Neural cell (in vitro differentiated cells): ENCODE data around the gene DDX52. TPM values are rescaled to one million over a fixed set of nuclear protein-coding genes. Genes with fewer than 3 reads are reported as not detected.
A peak's percentile ranks its signal among the peaks of the same experiment; 100 is the strongest.
"Not testable (repeated sequence)": the region's sequence is repeated elsewhere in the genome, so short reads cannot be mapped to it uniquely, and the experiment has no call there.

Experiments
- H2AFZ ChIP-seq: fragments of 200-600, 300-800 bp; sonication (generic), shearing (Covaris generic); 2 replicates; pipeline ENCODE4 v1.6.0; 2014; ENCODE audit warnings: low read depth, mild to moderate bottlenecking, antibody characterized with exemption, low read length, moderate library complexity
- H3F3A ChIP-seq: fragments of 200-600 bp; shearing (Covaris generic); 2 replicates; pipeline ENCODE4 v1.6.1; 2016; ENCODE audit warnings: mild to moderate bottlenecking, moderate library complexity, mixed read lengths, antibody characterized with exemption, low read length; ENCODE audit not compliant: insufficient read depth, poor library complexity, severe bottlenecking
- H3K27ac ChIP-seq: fragments of 200-600, 300-800 bp; sonication (generic), shearing (Covaris generic); 2 replicates; pipeline ENCODE4 v1.5.1; 2014; ENCODE audit warnings: mild to moderate bottlenecking, low read length, moderate library complexity
- H3K27me3 ChIP-seq: fragments of 300-800, 200-600 bp; sonication (generic), shearing (Covaris generic); 2 replicates; pipeline ENCODE4 v1.6.0; 2014; ENCODE audit warnings: mild to moderate bottlenecking, low read depth, low read length, moderate library complexity; ENCODE audit not compliant: insufficient read depth
- H3K36me3 ChIP-seq: fragments of 300-800, 200-600 bp; sonication (generic), shearing (Covaris generic); 2 replicates; pipeline ENCODE4 v1.5.1; 2014; ENCODE audit warnings: mild to moderate bottlenecking, antibody characterized with exemption, low read length, moderate library complexity; ENCODE audit not compliant: insufficient read depth
- H3K4me2 ChIP-seq: fragments of 300-800, 200-600 bp; sonication (generic), shearing (Covaris generic); 2 replicates; pipeline ENCODE4 v1.6.0; 2014; ENCODE audit warnings: mild to moderate bottlenecking, low read length
- H3K4me3 ChIP-seq: fragments of 300-800, 200-600 bp; sonication (generic), shearing (Covaris generic); 2 replicates; pipeline ENCODE4 v1.5.1; 2014; ENCODE audit warnings: mild to moderate bottlenecking, low read length, moderate library complexity
- H3K79me2 ChIP-seq: fragments of 200-600 bp; shearing (Covaris generic); replicated peaks from 2 replicates; pipeline ENCODE4 v1.6.0; 2014; ENCODE audit warnings: mild to moderate bottlenecking, low read length, moderate library complexity; ENCODE audit not compliant: insufficient read depth
- H3K9ac ChIP-seq: fragments of 300-800, 200-600 bp; sonication (generic), shearing (Covaris generic); 2 replicates; pipeline ENCODE4 v1.6.1; 2016; ENCODE audit warnings: mild to moderate bottlenecking, low read length, mixed read lengths
- H3K9me2 ChIP-seq: fragments of 200-600 bp; shearing (Covaris generic); 2 replicates; pipeline ENCODE4 v1.6.1; 2016; ENCODE audit warnings: mild to moderate bottlenecking, low read length, mixed read lengths; ENCODE audit not compliant: insufficient read depth
- H3K9me3 ChIP-seq: fragments of 200-600, 300-800 bp; sonication (generic), shearing (Covaris generic); 2 replicates; pipeline ENCODE4 v1.6.1; 2016; ENCODE audit warnings: mild to moderate bottlenecking, mixed run types, low read length, moderate library complexity, mixed read lengths
- H4K20me1 ChIP-seq: fragments of 200-600 bp; shearing (Covaris generic); 2 replicates; pipeline ENCODE4 v1.6.1; 2016; ENCODE audit warnings: mild to moderate bottlenecking, mixed run types; ENCODE audit not compliant: insufficient read depth
- CTCF ChIP-seq: fragments of 450-650 bp; IDR thresholded peaks from 2 replicates; pipeline ENCODE4 v1.5.1; 2014; ENCODE audit warnings: antibody characterized with exemption, mild to moderate bottlenecking, moderate library complexity; ENCODE audit not compliant: poor library complexity, severe bottlenecking
- EP300 ChIP-seq: fragments of 450-650 bp; conservative IDR thresholded peaks from 2 replicates; pipeline ENCODE4 v1.6.1; 2014; ENCODE audit warnings: antibody characterized with exemption, mild to moderate bottlenecking, moderate library complexity; ENCODE audit not compliant: poor library complexity, severe bottlenecking
- EZH2 ChIP-seq: fragments of 200-600, 300-800 bp; shearing (Covaris generic), sonication (generic); IDR thresholded peaks from 2 replicates; pipeline ENCODE4 v1.6.1; 2014; ENCODE audit warnings: antibody characterized with exemption, low read length, borderline replicate concordance, mild to moderate bottlenecking; ENCODE audit not compliant: insufficient read depth, poor library complexity, severe bottlenecking
- MXI1 ChIP-seq: fragments of 450-650 bp; conservative IDR thresholded peaks from 2 replicates; pipeline ENCODE4 v1.6.1; 2014; ENCODE audit warnings: antibody characterized with exemption, mild to moderate bottlenecking; ENCODE audit not compliant: poor library complexity, severe bottlenecking
- POLR2AphosphoS5 ChIP-seq: IDR thresholded peaks from 2 replicates; pipeline ENCODE4 v1.6.1; 2012
- RAD21 ChIP-seq: fragments of 450-650 bp; conservative IDR thresholded peaks from 2 replicates; pipeline ENCODE4 v1.6.1; 2014; ENCODE audit warnings: antibody characterized with exemption, mild to moderate bottlenecking, moderate library complexity
- REST ChIP-seq: IDR thresholded peaks from 2 replicates; pipeline ENCODE4 v1.6.1; 2012; ENCODE audit warnings: borderline replicate concordance
- SMC3 ChIP-seq: fragments of 450-650 bp; conservative IDR thresholded peaks from 2 replicates; pipeline ENCODE4 v1.6.1; 2014; ENCODE audit warnings: antibody characterized with exemption, mild to moderate bottlenecking, moderate library complexity; ENCODE audit not compliant: poor library complexity
- TAF1 ChIP-seq: IDR thresholded peaks from 2 replicates; pipeline ENCODE4 v1.6.1; 2012; ENCODE audit warnings: low read depth
- polyA plus RNA-seq: library from polyadenylated mRNA; depleted of rRNA; stranded (reverse); fragments of >200 nt; gene quantifications from 2 replicates; pipeline ENCODE4 v1.2.3, GENCODE V29; 2014

DDX52 gene
- polyA plus RNA-seq, 1 donor from 2014 or later = 29.7 TPM

GRCh38 chr17:37610971-37611370 lies 32.3 kb downstream of the DDX52 start:
- H2AFZ ChIP-seq = no peak overlapping the region
- H3K27ac ChIP-seq = no peak overlapping the region
- no peaks in the 10 kb centered on the region for H3K9me3 ChIP-seq
- H3K9me2 ChIP-seq = no peaks in the 10 kb centered on the region
- H3K4me2 ChIP-seq = no peak overlapping the region
- no peak overlapping the region for H3K4me3 ChIP-seq
- no peak for TF ChIP-seq EZH2
- no peaks in the 10 kb centered on the region for H3K27me3 ChIP-seq
- no peaks in the 10 kb centered on the region for H4K20me1 ChIP-seq
- H3K9ac ChIP-seq = no peak overlapping the region
- peaks cover 3% of the 10 kb centered on the region for H3F3A ChIP-seq
- H3K36me3 ChIP-seq = peaks cover 5% of the 10 kb centered on the region
- peaks cover 24% of the 10 kb centered on the region for H3K79me2 ChIP-seq

- Histone ChIP-seq H3K9ac (peak overlapping the region; percentile 72), H2AFZ (peak overlapping the region; percentile 58), H3K79me2 (peaks cover 25% of the 10 kb centered on the region), H3K4me3 (peak overlapping the region; percentile 82), H3K27ac (peak overlapping the region; percentile 91), H3K4me2 (peak overlapping the region; percentile 42)
- not testable (repeated sequence) for H3K9me2 ChIP-seq, H3K27me3 ChIP-seq, H3F3A ChIP-seq, H3K36me3 ChIP-seq, H4K20me1 ChIP-seq, H3K9me3 ChIP-seq
Measured at GRCh38 chr17:37610041-37610420, 33.2 kb downstream of the DDX52 start.

- peak within 1 kb of the TSS; percentile 58 for H2AFZ ChIP-seq
- peak within 1 kb of the TSS; percentile 82 for H3K4me3 ChIP-seq
- H3K9me3 ChIP-seq = no peaks in the 10 kb centered on the region
- H3K27me3 ChIP-seq = no peaks in the 10 kb centered on the region
- peak; percentile 64 for TF ChIP-seq SMC3
- TF ChIP-seq TAF1 = peak; percentile 95
- peak; percentile 81 for TF ChIP-seq MXI1
- peak; percentile 56 for TF ChIP-seq RAD21
- TF ChIP-seq EP300 = peak; percentile 68
- peak; percentile 83 for TF ChIP-seq CTCF
- TF ChIP-seq EZH2 = no peak
- TF ChIP-seq POLR2AphosphoS5 = peak; percentile 94
- peak; percentile 90 for TF ChIP-seq REST
- no peaks in the 10 kb centered on the region for H3K9me2 ChIP-seq
- H3K9ac ChIP-seq = peak within 1 kb of the TSS; percentile 96
- H3F3A ChIP-seq = peaks cover 3% of the 10 kb centered on the region
- peak within 1 kb of the TSS; percentile 94 for H3K27ac ChIP-seq
- H3K36me3 ChIP-seq = no peaks in the 10 kb centered on the region
- H3K79me2 ChIP-seq = peaks cover 28% of the 10 kb centered on the region
- H3K4me2 ChIP-seq = peak within 1 kb of the TSS; percentile 63
- H4K20me1 ChIP-seq = no peaks in the 10 kb centered on the region
Measured at GRCh38 chr17:37609170-37610040, 33.8 kb downstream of the DDX52 start, which contains the start of gene SYNRG. Gene SYNRG (minus strand): TSS chr17:37609418. CDS start chr17:37609355, 63 bp downstream.
